Measurements from ENCODE around the gene POU2F3. TPM values are rescaled to one million over a fixed set of nuclear protein-coding genes. Genes with fewer than 3 reads are reported as not detected.
A peak's percentile ranks its signal among the peaks of the same experiment; 100 is the strongest.

The POU2F3 gene
- total and polyA plus RNA-seq, 2 of the 13 experiments (the other 11 are each of a cell fraction or from before 2014, with no cell fraction given), result not detected

- peak; percentile 95 for TF ChIP-seq ZNF317 (CRISPR knock-in tag; IDR thresholded peaks at IDR 0.05)
- TF ChIP-seq EP300 (IDR thresholded peaks at IDR 0.05; ENCODE audit: low read depth in 2 of 2, low read length in 2 of 2), result no peak
- TF ChIP-seq EP300 (CRISPR knock-in tag; IDR thresholded peaks at IDR 0.05; ENCODE audit: borderline replicate concordance), result no peak
- TF ChIP-seq DNMT3B (CRISPR knock-in tag; conservative IDR thresholded peaks at IDR 0.05), result no peak
- no peak for TF ChIP-seq KDM3A (CRISPR knock-in tag; IDR thresholded peaks at IDR 0.05; ENCODE audit: low read depth)
- no peak for TF ChIP-seq FOXJ3 (CRISPR knock-in tag; IDR thresholded peaks at IDR 0.05; ENCODE audit: borderline replicate concordance)
- TF ChIP-seq ELF3 (CRISPR knock-in tag; IDR thresholded peaks at IDR 0.05), result 0 out of 2 replicates have a peak, but pooled peaks have one; percentile 30
- no peak for TF ChIP-seq JDP2 (CRISPR knock-in tag; IDR thresholded peaks at IDR 0.05; ENCODE audit: borderline replicate concordance)
- TF ChIP-seq SOX13 (IDR thresholded peaks at IDR 0.05), result no peak
- peak in 1 of 2 experiments; percentile 25; a peak in 1 of 4 replicates for TF ChIP-seq SOX13 (CRISPR knock-in tag; conservative IDR thresholded peaks at IDR 0.05 in 1 of 2, IDR thresholded peaks at IDR 0.05 in 1 of 2)
- TF ChIP-seq ZGPAT (CRISPR knock-in tag; IDR thresholded peaks at IDR 0.05), result peak; percentile 44
- no peak for TF ChIP-seq PRDM10 (CRISPR knock-in tag; IDR thresholded peaks at IDR 0.05; ENCODE audit: low read depth)
- peak; percentile 36 for TF ChIP-seq TEAD3 (CRISPR knock-in tag; optimal IDR thresholded peaks at IDR 0.05; ENCODE audit: borderline replicate concordance)
These were observed 114.8 kb downstream of the POU2F3 start (continued) for GRCh38 chr11:120354779-120355178.
